HUES64 (cell line): ENCODE data around the gene SNX4.
"Not testable (repeated sequence)": the region's sequence is repeated elsewhere in the genome, so short reads cannot be mapped to it uniquely, and the experiment has no call there.

Source experiments
- H3K27ac ChIP-seq: 2 replicates; pipeline ENCODE4 v1.7.0; 2013; ENCODE audit warnings: low read depth, low read length, inconsistent platforms
- H3K27me3 ChIP-seq: 2 replicates; pipeline ENCODE4 v1.6.1; 2013; ENCODE audit warnings: mild to moderate bottlenecking, low read length; ENCODE audit not compliant: insufficient read depth
- H3K36me3 ChIP-seq: 2 replicates; pipeline ENCODE4 v1.6.1; 2013; ENCODE audit warnings: mild to moderate bottlenecking, low read length; ENCODE audit not compliant: insufficient read depth
- H3K4me1 ChIP-seq: 2 replicates; pipeline ENCODE4 v1.6.1; 2013; ENCODE audit warnings: mild to moderate bottlenecking, low read length, moderate library complexity; ENCODE audit not compliant: insufficient read depth
- H3K4me3 ChIP-seq: 2 replicates; pipeline ENCODE4 v1.5.1; 2013; ENCODE audit warnings: mild to moderate bottlenecking, low read length, moderate library complexity
- H3K9ac ChIP-seq: 2 replicates; pipeline ENCODE4 v1.6.1; 2013; ENCODE audit warnings: mild to moderate bottlenecking, low read depth, low read length
- H3K9me3 ChIP-seq: 2 replicates; pipeline ENCODE4 v1.6.1; 2013; ENCODE audit warnings: low read depth, low read length; ENCODE audit not compliant: insufficient read depth
- WGBS: fragments of 150-250, 120-280 bp; methylation state at CpG from one replicate; pipeline ENCODE4 v1.1.7; 2013; ENCODE audit warnings: missing lambda C conversion rate; 5-methylcytosine and 5-hydroxymethylcytosine counted together

Gene SNX4

GRCh38 chr3:125507128-125507527, 12.9 kb downstream of the SNX4 start:
- Histone ChIP-seq H3K36me3 (peaks cover 28% of the 10 kb centered on the region), H3K27me3 (no peaks in the 10 kb centered on the region)
- WGBS = 99% methylated on average over 3 of the region's 3 CpGs

GRCh38 chr3:125498630-125499029, 21.4 kb downstream of the SNX4 start:
- Histone ChIP-seq H3K27me3 (no peaks in the 10 kb centered on the region), H3K36me3 (peaks cover 64% of the 10 kb centered on the region), H3K4me3 (no peak overlapping the region), H3K9me3 (no peaks in the 10 kb centered on the region), H3K9ac (no peak overlapping the region), H3K27ac (no peak overlapping the region), H3K4me1 (no peaks in the 10 kb centered on the region)

More at GRCh38 chr3:125507128-125507527, 12.9 kb downstream of the SNX4 start:
- H3K9me3 ChIP-seq = no peaks in the 10 kb centered on the region
- H3K4me1 ChIP-seq = no peaks in the 10 kb centered on the region
- H3K9ac ChIP-seq = no peak overlapping the region
- no peak overlapping the region for H3K27ac ChIP-seq
- H3K4me3 ChIP-seq = no peak overlapping the region

GRCh38 chr3:125496701-125497100, 23.3 kb downstream of the SNX4 start:
- H3K9ac ChIP-seq = no peak overlapping the region
- H3K36me3 ChIP-seq = peaks cover 68% of the 10 kb centered on the region
- H3K27me3 ChIP-seq = no peaks in the 10 kb centered on the region
- H3K4me1 ChIP-seq = no peaks in the 10 kb centered on the region
- H3K4me3 ChIP-seq = no peak overlapping the region
- no peak overlapping the region for H3K27ac ChIP-seq
- H3K9me3 ChIP-seq = no peaks in the 10 kb centered on the region
- WGBS = 90% methylated on average over 2 of the region's 2 CpGs

GRCh38 chr3:125482406-125482805, 37.6 kb downstream of the SNX4 start:
- Histone ChIP-seq H3K36me3 (peaks cover 30% of the 10 kb centered on the region), H3K27me3 (no peaks in the 10 kb centered on the region), H3K27ac (no peak overlapping the region), H3K4me3 (no peak overlapping the region), H3K9me3 (no peaks in the 10 kb centered on the region), H3K4me1 (no peaks in the 10 kb centered on the region), H3K9ac (no peak overlapping the region)
- WGBS = 100% methylated on average over 1 of the region's 1 CpG

GRCh38 chr3:125481786-125482185, 38.2 kb downstream of the SNX4 start:
- 89% methylated on average over 2 of the region's 2 CpGs for WGBS
- Histone ChIP-seq H3K36me3 (peaks cover 30% of the 10 kb centered on the region), H3K9me3 (no peaks in the 10 kb centered on the region), H3K4me3 (no peak overlapping the region), H3K4me1 (no peaks in the 10 kb centered on the region), H3K9ac (no peak overlapping the region), H3K27ac (no peak overlapping the region), H3K27me3 (no peaks in the 10 kb centered on the region)

GRCh38 chr3:125481375-125481759, 38.6 kb downstream of the SNX4 start:
- not testable (repeated sequence) for H3K4me1 ChIP-seq, H3K9ac ChIP-seq, H3K9me3 ChIP-seq, H3K27ac ChIP-seq, H3K27me3 ChIP-seq, H3K4me3 ChIP-seq
- peaks cover 32% of the 10 kb centered on the region for H3K36me3 ChIP-seq
- 97% methylated on average over 9 of the region's 9 CpGs for WGBS

GRCh38 chr3:125480656-125481374, 39.2 kb downstream of the SNX4 start:
- Histone ChIP-seq H3K4me3 (no peak overlapping the region), H3K27ac (no peak overlapping the region), H3K27me3 (no peaks in the 10 kb centered on the region), H3K9me3 (no peaks in the 10 kb centered on the region), H3K36me3 (peaks cover 34% of the 10 kb centered on the region), H3K9ac (no peak overlapping the region), H3K4me1 (no peaks in the 10 kb centered on the region)
- WGBS = 92% methylated on average over 2 of the region's 2 CpGs

GRCh38 chr3:125479091-125479490, 40.9 kb downstream of the SNX4 start:
- H3K27ac ChIP-seq = no peak overlapping the region
- H3K36me3 ChIP-seq = peaks cover 52% of the 10 kb centered on the region
- WGBS = 98% methylated on average over 4 of the region's 4 CpGs
- no peaks in the 10 kb centered on the region for H3K27me3 ChIP-seq
- H3K4me3 ChIP-seq = no peak overlapping the region
- H3K4me1 ChIP-seq = no peaks in the 10 kb centered on the region
- no peak overlapping the region for H3K9ac ChIP-seq
- H3K9me3 ChIP-seq = no peaks in the 10 kb centered on the region

- no peaks in the 10 kb centered on the region for H3K4me1 ChIP-seq
- WGBS = 87% methylated on average over 1 of the region's 2 CpGs
- H3K4me3 ChIP-seq = no peak overlapping the region
- no peak overlapping the region for H3K27ac ChIP-seq
- peaks cover 55% of the 10 kb centered on the region for H3K36me3 ChIP-seq
- no peak overlapping the region for H3K9ac ChIP-seq
- no peaks in the 10 kb centered on the region for H3K9me3 ChIP-seq
- no peaks in the 10 kb centered on the region for H3K27me3 ChIP-seq
These were observed 41.7 kb downstream of the SNX4 start for GRCh38 chr3:125478326-125478725.

- peaks cover 55% of the 10 kb centered on the region for H3K36me3 ChIP-seq
- WGBS = 100% methylated on average over 1 of the region's 1 CpG
- H3K9me3 ChIP-seq = no peaks in the 10 kb centered on the region
- no peaks in the 10 kb centered on the region for H3K27me3 ChIP-seq
- H3K9ac ChIP-seq = no peak overlapping the region
- no peak overlapping the region for H3K27ac ChIP-seq
- no peak overlapping the region for H3K4me3 ChIP-seq
- no peaks in the 10 kb centered on the region for H3K4me1 ChIP-seq
These were observed 42.3 kb downstream of the SNX4 start for GRCh38 chr3:125477701-125478100.

GRCh38 chr3:125470671-125471070, 49.3 kb downstream of the SNX4 start:
- H3K27me3 ChIP-seq = no peaks in the 10 kb centered on the region
- no peaks in the 10 kb centered on the region for H3K9me3 ChIP-seq
- peaks cover 73% of the 10 kb centered on the region for H3K36me3 ChIP-seq
- H3K4me3 ChIP-seq = no peak overlapping the region
- no peak overlapping the region for H3K27ac ChIP-seq
- 100% methylated on average over 1 of the region's 1 CpG for WGBS
- H3K4me1 ChIP-seq = no peaks in the 10 kb centered on the region
- H3K9ac ChIP-seq = no peak overlapping the region
